HG03139 (cell line): Measurements from ENCODE around the gene NF2.

Experiments used
- ATAC-seq: cut with Tn5 transposase; IDR thresholded peaks from one replicate; pipeline ENCODE4 v1.9.1; 2021; ENCODE audit not compliant: unreplicated experiment

Gene NF2

DNA sequence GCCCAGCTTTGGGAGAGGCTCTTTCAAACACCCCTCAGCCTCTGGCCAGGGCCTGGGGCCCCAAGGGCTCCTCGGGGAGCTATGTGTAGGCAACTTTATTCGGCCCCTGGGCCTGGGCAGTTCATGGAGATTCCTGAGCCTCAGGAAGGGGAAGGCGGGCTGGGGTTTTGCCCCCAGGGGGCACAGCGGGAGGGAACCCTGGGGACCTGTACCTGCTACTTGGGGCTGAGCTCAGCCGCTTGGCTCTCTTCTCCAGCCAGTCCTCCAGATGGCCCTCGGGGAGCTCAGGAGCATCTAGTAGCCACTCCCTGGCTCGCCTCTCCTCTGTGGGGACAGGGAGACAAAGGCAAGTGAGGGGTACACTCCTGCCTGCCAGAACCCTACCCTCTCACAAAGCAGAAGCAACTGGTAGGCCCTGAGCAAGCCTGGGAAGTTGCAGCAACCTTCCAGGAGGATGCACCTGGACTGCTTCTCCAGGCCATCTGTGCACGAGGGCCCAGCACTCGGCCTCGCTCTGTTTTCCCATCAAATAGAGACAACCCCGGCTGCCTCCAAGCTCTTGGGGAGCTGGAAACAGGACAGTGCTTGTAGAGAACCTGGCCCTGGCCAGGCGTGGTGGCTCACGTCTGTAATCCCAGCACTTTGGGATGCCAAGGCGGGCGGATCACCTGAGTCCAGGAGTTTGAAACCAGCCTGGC, 134.8 kb downstream of the NF2 start:
- no peak for ATAC-seq

GRCh38 chr22:29739346-29739875, 136.0 kb downstream of the NF2 start:
- no peak for ATAC-seq

DNA sequence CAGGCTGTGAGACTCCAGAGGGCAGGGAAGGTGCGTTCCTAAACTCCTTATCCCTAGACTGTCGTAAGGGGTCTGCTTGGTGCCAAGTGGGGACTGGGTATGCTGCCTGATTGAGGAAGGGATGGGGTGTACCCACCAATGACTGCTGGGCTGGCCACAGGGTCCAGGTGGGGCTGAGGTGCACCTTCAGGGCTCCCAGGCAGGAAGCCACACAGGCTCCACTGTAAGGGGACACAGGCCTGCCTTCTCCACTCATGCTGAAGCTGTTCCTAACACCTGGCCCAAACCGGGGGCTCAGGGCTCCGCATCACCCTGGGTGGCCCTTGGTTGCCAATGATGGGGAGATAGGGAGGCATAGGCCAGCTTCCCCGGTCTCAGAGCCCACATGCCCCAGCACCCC, 136.8 kb downstream of the NF2 start:
- no peak for ATAC-seq

GRCh38 chr22:29741926-29742325, 138.5 kb downstream of the NF2 start:
- ATAC-seq, result no peak

GRCh38 chr22:29742326-29742725, 138.9 kb downstream of the NF2 start:
- no peak for ATAC-seq

GRCh38 chr22:29744902-29745301, 141.5 kb downstream of the NF2 start:
- ATAC-seq, result no peak

- ATAC-seq, result no peak
Observed at GRCh38 chr22:29747832-29748231, 144.4 kb downstream of the NF2 start.
